ENCODE measurements around the gene CSAD.

DNA sequence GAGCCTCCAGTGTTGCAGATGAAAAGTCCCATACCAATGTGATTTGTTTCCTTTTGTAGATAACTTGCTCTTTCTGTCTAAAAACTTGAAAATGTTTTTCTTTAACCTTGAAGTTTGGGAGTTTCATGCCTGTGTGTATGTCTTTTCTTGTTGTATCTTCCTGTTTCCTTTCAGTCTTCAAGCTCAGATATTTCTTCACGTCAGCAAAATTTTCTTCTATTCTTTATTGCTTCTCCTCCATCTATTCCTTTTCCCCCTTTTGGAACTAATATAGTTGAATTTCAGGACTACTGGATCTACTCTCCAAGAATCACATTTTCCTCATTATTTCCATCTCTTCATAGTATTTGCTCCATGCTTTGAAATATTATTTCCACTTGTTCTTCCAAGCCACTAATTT is 53.6 kb downstream of the CSAD start:
- TF ChIP-seq POLR2AphosphoS5 (IDR thresholded peaks at IDR 0.05; ENCODE audit: insufficient read depth, low read depth, low read length): no peak
- TF ChIP-seq, protein P1, sequence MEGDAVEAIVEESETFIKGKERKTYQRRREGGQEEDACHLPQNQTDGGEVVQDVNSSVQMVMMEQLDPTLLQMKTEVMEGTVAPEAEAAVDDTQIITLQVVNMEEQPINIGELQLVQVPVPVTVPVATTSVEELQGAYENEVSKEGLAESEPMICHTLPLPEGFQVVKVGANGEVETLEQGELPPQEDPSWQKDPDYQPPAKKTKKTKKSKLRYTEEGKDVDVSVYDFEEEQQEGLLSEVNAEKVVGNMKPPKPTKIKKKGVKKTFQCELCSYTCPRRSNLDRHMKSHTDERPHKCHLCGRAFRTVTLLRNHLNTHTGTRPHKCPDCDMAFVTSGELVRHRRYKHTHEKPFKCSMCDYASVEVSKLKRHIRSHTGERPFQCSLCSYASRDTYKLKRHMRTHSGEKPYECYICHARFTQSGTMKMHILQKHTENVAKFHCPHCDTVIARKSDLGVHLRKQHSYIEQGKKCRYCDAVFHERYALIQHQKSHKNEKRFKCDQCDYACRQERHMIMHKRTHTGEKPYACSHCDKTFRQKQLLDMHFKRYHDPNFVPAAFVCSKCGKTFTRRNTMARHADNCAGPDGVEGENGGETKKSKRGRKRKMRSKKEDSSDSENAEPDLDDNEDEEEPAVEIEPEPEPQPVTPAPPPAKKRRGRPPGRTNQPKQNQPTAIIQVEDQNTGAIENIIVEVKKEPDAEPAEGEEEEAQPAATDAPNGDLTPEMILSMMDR (IDR thresholded peaks at IDR 0.05; ENCODE audit: extremely low read depth in 1 of 2, insufficient read depth in 1 of 2, low read depth in 1 of 2, low read length in 2 of 2): no peak
- no peak for TF ChIP-seq POLR2A (IDR thresholded peaks at IDR 0.05; ENCODE audit: low read depth, low read length)
- TF ChIP-seq EZH2 (IDR thresholded peaks at IDR 0.05; ENCODE audit: borderline replicate concordance, low read depth, low read length, severe bottlenecking): no peak
- TF ChIP-seq, protein P2, sequence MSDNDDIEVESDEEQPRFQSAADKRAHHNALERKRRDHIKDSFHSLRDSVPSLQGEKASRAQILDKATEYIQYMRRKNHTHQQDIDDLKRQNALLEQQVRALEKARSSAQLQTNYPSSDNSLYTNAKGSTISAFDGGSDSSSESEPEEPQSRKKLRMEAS (IDR thresholded peaks at IDR 0.05; ENCODE audit: insufficient read depth, insufficient read length): no peak
- no peak for TF ChIP-seq MYC (IDR thresholded peaks at IDR 0.05; ENCODE audit: low read depth, low read length)

All from endothelial cell of umbilical vein (primary cell).